T-cell (primary cell): ENCODE results near the gene FCHSD2. TPM values are rescaled to one million over a fixed set of nuclear protein-coding genes. Genes with fewer than 3 reads are reported as not detected.

Source experiments
- ATAC-seq, 4 experiments: fragments of 200-7000 bp in 3 of 4; fragments of 150-1000 bp in 1 of 4; cut with Tn5 transposase; replicated peaks in 1 of 4; 1 replicate in 3 of 4; 2 replicates in 1 of 4; pipeline ENCODE4 v1.10.0; 2021; ENCODE audit warnings: moderate library complexity in 3 of 4, mild to moderate bottlenecking in 2 of 4, moderate number of reproducible peaks in 1 of 4
- CTCF ChIA-PET, 2 donors: fragments of 300-600 bp; sonication (Branson Sonifier 250); formaldehyde crosslinking; loops; one replicate each; lab custom pipeline; 2022; ENCODE audit warnings: antibody characterized with exemption in 2 of 2; lab: Charles Lee
- POLR2A ChIA-PET, 2 donors: fragments of 300-600 bp; sonication (Branson Sonifier 250); formaldehyde crosslinking; loops; one replicate each; lab custom pipeline; 2022; ENCODE audit warnings: antibody characterized with exemption in 2 of 2; lab: Charles Lee
- DNase-seq, 35 experiments: peaks; one replicate each; pipeline versions ENCODE4 v3.0.0 to v3.0.0-alpha.2; 2013 to 2023
- H3K27ac ChIP-seq: one replicate; pipeline ENCODE4 v1.5.1; 2013; ENCODE audit warnings: low read length
- H3K27me3 ChIP-seq, 2 experiments: replicated peaks in 1 of 2; 1 replicate in 1 of 2; 2 replicates in 1 of 2; pipeline versions ENCODE4 v1.6.1 to v1.7.0; 2013; ENCODE audit warnings: low read length in 1 of 2, mixed read lengths in 1 of 2; ENCODE audit not compliant: control insufficient read depth in 2 of 2, insufficient read depth in 2 of 2; ENCODE audit errors: extremely low read depth in 1 of 2
- H3K36me3 ChIP-seq, 2 donors: 1 replicate in 1 of 2; 2 replicates in 1 of 2; pipeline versions ENCODE4 v1.6.1 to v1.7.0; 2013; ENCODE audit warnings: low read length in 1 of 2; ENCODE audit not compliant: control insufficient read depth in 2 of 2, insufficient read depth in 1 of 2; ENCODE audit errors: extremely low read depth in 1 of 2
- H3K4me1 ChIP-seq, 2 experiments: 1 replicate in 1 of 2; 2 replicates in 1 of 2; pipeline versions ENCODE4 v1.6.1 to v1.7.0; 2013; ENCODE audit warnings: low read length in 2 of 2, mixed read lengths in 1 of 2; ENCODE audit not compliant: insufficient read depth in 2 of 2, control insufficient read depth in 1 of 2; ENCODE audit errors: extremely low read depth in 1 of 2
- H3K4me3 ChIP-seq, 2 donors: 1 replicate in 1 of 2; 2 replicates in 1 of 2; pipeline versions ENCODE4 v1.5.1 to v1.7.0; 2013; ENCODE audit warnings: mild to moderate bottlenecking in 2 of 2, low read length in 1 of 2, moderate library complexity in 1 of 2; ENCODE audit not compliant: control insufficient read depth in 1 of 2; ENCODE audit errors: extremely low read depth in 1 of 2
- H3K9me3 ChIP-seq: 2 replicates; pipeline ENCODE4 v1.7.0; 2013
- H3K27ac Mint-ChIP-seq, 2 donors: one replicate each; pipeline ENCODE4 v1.8.0; 2020 to 2021; ENCODE audit warnings: mild to moderate bottlenecking in 2 of 2, mixed read lengths in 2 of 2
- H3K27me3 Mint-ChIP-seq, 2 donors: one replicate each; pipeline ENCODE4 v1.8.0; 2021 to 2022; ENCODE audit warnings: mixed read lengths in 2 of 2
- H3K36me3 Mint-ChIP-seq: one replicate; pipeline ENCODE4 v1.8.0; 2021; ENCODE audit warnings: mixed read lengths
- H3K4me1 Mint-ChIP-seq, 3 donors: one replicate each; pipeline ENCODE4 v1.8.0; 2020 to 2022; ENCODE audit warnings: mixed read lengths in 3 of 3, mild to moderate bottlenecking in 1 of 3
- H3K4me3 Mint-ChIP-seq, 3 donors: one replicate each; pipeline ENCODE4 v1.8.0; 2020 to 2022; ENCODE audit warnings: mild to moderate bottlenecking in 3 of 3, mixed read lengths in 3 of 3, moderate library complexity in 3 of 3
- H3K9me3 Mint-ChIP-seq, 3 donors: one replicate each; pipeline ENCODE4 v1.8.0; 2020 to 2022; ENCODE audit warnings: mixed read lengths in 3 of 3
- WGBS: methylation state at CpG from one replicate; pipeline ENCODE4 v1.1.5; 2013; ENCODE audit warnings: missing lambda C conversion rate; ENCODE audit not compliant: insufficient coverage; 5-methylcytosine and 5-hydroxymethylcytosine counted together
- total RNA-seq, 35 experiments: library from RNA in 6 of 35; stranded (reverse) in 6 of 35; fragments of 120-200 nt in 1 of 35; gene quantifications; one replicate each; pipeline versions ENCODE4 v1.2.1 to v1.2.4 and lab custom pipeline; 2013 to 2026

FCHSD2 gene
- total RNA-seq, 5 donors from 2014 or later (not counting 1 experiment from before 2014, with no cell fraction given), result 37.0 to 53.8 (median 46.3) TPM

DNA sequence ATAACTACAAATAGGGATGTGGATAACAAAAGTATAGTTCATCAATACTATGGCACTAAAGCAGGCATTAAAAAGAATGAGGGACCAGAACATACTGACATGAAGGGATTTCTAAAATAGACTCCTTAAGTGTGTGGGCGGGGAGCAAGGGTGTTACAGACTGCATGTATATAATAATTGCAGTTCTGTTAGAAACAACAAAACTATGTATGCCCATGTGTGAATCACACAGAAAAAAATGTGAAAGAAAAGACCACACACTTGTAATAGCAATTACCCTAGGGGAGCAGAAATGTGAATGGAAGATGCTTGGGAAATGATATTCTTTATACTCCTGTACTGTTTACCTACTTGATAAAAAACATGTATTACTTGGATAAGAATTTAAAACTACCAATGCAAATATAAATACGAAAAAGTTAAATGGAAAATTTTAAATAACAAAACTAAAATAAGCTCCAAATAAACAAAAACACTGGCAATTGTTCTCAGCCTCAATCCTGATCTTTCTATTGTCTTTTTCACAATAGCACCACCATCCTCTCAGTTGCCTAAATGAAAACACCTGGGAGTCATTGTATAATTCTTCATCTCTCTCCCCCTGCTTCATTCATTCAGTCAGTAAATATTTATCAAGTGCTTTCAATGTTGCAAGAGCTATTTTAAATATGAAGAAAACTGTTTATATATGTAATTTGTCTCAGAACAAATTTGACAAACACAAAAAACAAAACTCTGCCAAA is 129.8 kb downstream of the FCHSD2 start:
- Histone ChIP-seq H3K27me3 (no peaks in the 10 kb centered on the region), H3K36me3 (peaks cover 0 to 9% of the 10 kb centered on the region in 2 donors), H3K4me3 (no peak overlapping the region), H3K9me3 (peaks cover 3% of the 10 kb centered on the region), H3K4me1 (no peaks in the 10 kb centered on the region), H3K27ac (no peak overlapping the region)
- H3K27me3 Mint-ChIP-seq, result no peaks in the 10 kb centered on the region
- H3K27ac Mint-ChIP-seq, result no peak overlapping the region
- peaks cover 11 to 15% (median 13%) of the 10 kb centered on the region in 3 donors for H3K9me3 Mint-ChIP-seq
- ATAC-seq, result no peak
- WGBS, result no CpG with 5 or more reads among the region's 2 CpGs
- H3K36me3 Mint-ChIP-seq, result peaks cover 55% of the 10 kb centered on the region
- peaks cover 2 to 13% (median 5%) of the 10 kb centered on the region in 3 donors for H3K4me1 Mint-ChIP-seq
- POLR2A ChIA-PET, result no interaction called here
- H3K4me3 Mint-ChIP-seq, result no peak overlapping the region
- no peak for DNase-seq
- CTCF ChIA-PET, result no interaction called here

DNA sequence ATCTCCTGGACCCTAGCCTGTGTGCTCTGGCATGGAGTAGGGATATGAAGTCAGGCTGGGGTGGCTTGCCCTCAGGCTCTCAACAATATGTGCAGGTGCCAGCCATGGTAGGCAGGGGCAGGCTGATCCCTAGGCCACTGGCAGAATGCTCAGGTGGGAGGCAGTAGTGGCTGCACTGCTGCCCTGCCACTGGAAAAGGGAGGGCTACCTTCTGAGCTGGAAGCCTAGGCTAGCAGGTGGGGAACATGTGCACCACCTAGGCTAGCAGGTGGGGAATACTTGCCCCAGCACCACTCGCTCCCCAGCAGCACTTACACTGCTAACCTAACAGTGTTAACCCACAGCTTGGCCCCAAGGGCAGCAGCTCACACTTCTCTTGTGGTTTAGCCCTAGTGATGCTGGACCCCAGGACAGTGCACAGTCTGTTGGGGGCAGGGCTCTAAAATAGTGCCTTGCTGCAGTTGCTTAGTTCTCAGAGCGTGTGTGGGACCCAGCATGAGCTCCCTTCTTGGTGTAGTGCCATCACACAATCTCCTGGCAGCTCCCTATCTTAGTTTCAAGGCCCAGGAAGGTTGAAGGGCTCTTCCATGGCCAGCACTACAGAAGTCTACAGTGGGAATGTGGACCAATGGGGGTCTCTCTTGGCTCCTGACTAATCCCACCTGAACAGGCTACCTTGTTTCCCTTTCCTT is 130.8 kb downstream of the FCHSD2 start:
- H3K27me3 ChIP-seq, result no peaks in the 10 kb centered on the region
- H3K9me3 ChIP-seq, result peaks cover 3% of the 10 kb centered on the region
- peaks cover under 1 to 9% (median 9%) of the 10 kb centered on the region in 3 donors for H3K4me1 Mint-ChIP-seq
- peaks cover 56% of the 10 kb centered on the region for H3K36me3 Mint-ChIP-seq
- no peak overlapping the region for H3K27ac ChIP-seq
- no peak overlapping the region for H3K27ac Mint-ChIP-seq
- H3K9me3 Mint-ChIP-seq, result peaks cover 11 to 15% (median 13%) of the 10 kb centered on the region in 3 donors
- H3K27me3 Mint-ChIP-seq, result no peaks in the 10 kb centered on the region
- H3K4me3 ChIP-seq, result no peak overlapping the region
- ChIA-PET CTCF (no interaction called here), POLR2A (no interaction called here)
- DNase-seq (no peak), ATAC-seq (no peak)
- 86% methylated on average over 2 of the region's 2 CpGs for WGBS
- peaks cover 0 to 9% of the 10 kb centered on the region in 2 donors for H3K36me3 ChIP-seq
- no peak overlapping the region for H3K4me3 Mint-ChIP-seq
- no peaks in the 10 kb centered on the region for H3K4me1 ChIP-seq

DNA sequence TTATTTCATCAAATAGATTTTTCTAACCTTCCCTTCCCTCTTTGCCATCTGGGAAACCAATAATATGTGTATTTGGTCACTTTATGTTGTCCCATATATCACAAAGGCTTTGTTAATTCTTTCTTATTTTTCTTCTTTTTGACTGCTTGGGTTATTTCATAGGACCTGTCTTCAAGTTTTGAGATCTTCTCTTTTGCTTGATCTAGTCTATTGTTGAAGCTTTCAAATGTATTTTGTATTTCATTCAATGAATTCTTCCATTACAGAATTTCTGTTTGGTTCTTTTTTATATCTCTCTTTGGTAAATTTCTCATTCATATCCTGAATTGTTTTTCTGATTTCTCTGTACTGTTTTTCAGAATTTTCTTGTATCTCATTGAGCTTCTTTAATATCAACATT is 132.1 kb downstream of the FCHSD2 start:
- Mint-ChIP-seq H3K36me3 (peaks cover 63% of the 10 kb centered on the region), H3K4me1 (peaks cover 6 to 16% (median 13%) of the 10 kb centered on the region in 3 donors), H3K27ac (no peak overlapping the region), H3K4me3 (no peak overlapping the region), H3K27me3 (no peaks in the 10 kb centered on the region), H3K9me3 (peaks cover 11 to 15% (median 13%) of the 10 kb centered on the region in 3 donors)
- peaks cover 3% of the 10 kb centered on the region for H3K9me3 ChIP-seq
- CTCF ChIA-PET, result no interaction called here
- H3K27me3 ChIP-seq, result no peaks in the 10 kb centered on the region
- DNase-seq (no peak), ATAC-seq (no peak)
- POLR2A ChIA-PET, result no interaction called here
- H3K4me1 ChIP-seq, result no peaks in the 10 kb centered on the region
- H3K4me3 ChIP-seq, result no peak overlapping the region
- no peak overlapping the region for H3K27ac ChIP-seq
- H3K36me3 ChIP-seq, result peaks cover 0 to 9% of the 10 kb centered on the region in 2 donors

DNA sequence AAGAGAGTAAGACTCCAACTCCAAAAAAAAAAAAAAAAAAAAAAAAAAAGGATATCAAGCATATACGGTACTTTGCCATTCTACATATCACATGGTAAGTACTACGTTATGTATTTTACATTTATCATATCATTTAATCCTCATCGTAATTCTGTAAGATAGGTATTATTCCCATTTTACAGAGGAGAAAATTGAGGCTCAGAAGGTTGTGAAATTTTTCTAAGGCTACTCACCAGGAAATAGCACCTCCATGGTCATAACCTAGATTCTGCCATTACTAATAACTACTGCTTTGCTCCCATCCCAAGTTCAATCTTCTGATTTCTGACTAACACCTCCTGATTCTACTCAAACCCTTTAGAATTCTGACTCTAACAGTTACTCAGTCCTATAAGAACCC is 138.0 kb downstream of the FCHSD2 start:
- no peaks in the 10 kb centered on the region for H3K9me3 ChIP-seq
- no peak overlapping the region for H3K27ac ChIP-seq
- DNase-seq (no peak), ATAC-seq (no peak)
- H3K4me3 ChIP-seq, result no peak overlapping the region
- H3K9me3 Mint-ChIP-seq, result no peaks in the 10 kb centered on the region
- no peak overlapping the region for H3K4me3 Mint-ChIP-seq
- ChIA-PET CTCF (no interaction called here), POLR2A (no interaction called here)
- no peaks in the 10 kb centered on the region for H3K4me1 ChIP-seq
- peaks cover 44% of the 10 kb centered on the region for H3K36me3 Mint-ChIP-seq
- WGBS, result no CpG with 5 or more reads among the region's 3 CpGs
- H3K27ac Mint-ChIP-seq, result no peak overlapping the region
- H3K4me1 Mint-ChIP-seq, result peaks cover 12 to 34% (median 18%) of the 10 kb centered on the region in 3 donors
- H3K27me3 ChIP-seq, result no peaks in the 10 kb centered on the region
- no peaks in the 10 kb centered on the region for H3K27me3 Mint-ChIP-seq
- H3K36me3 ChIP-seq, result no peaks in the 10 kb centered on the region

DNA sequence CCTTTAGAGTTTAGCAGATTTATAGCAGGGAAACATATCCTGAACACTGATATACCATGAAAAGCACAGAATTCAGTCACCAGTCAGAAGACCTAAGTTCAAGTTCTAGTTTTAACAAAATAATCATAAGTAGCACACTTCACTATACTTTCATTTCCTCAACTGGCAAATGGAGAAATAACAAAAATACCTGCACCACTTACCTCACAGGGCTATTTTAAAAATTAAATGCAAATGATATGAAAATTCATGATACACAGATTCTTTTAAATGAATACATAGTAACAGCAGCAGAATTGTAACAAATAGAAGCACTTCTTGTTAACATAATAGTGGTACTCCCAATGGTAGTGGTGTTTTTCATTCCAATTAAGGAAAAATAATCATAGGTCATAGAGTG is 139.0 kb downstream of the FCHSD2 start:
- H3K27me3 Mint-ChIP-seq, result no peaks in the 10 kb centered on the region
- peaks cover 43% of the 10 kb centered on the region for H3K36me3 Mint-ChIP-seq
- no peaks in the 10 kb centered on the region for H3K4me1 ChIP-seq
- no peak overlapping the region for H3K27ac Mint-ChIP-seq
- H3K9me3 Mint-ChIP-seq, result no peaks in the 10 kb centered on the region
- H3K4me3 ChIP-seq, result no peak overlapping the region
- no peak for DNase-seq
- no peaks in the 10 kb centered on the region for H3K36me3 ChIP-seq
- ChIA-PET POLR2A (no interaction called here), CTCF (no interaction called here)
- peaks cover 12 to 33% (median 18%) of the 10 kb centered on the region in 3 donors for H3K4me1 Mint-ChIP-seq
- H3K27me3 ChIP-seq, result no peaks in the 10 kb centered on the region
- H3K27ac ChIP-seq, result no peak overlapping the region
- ATAC-seq, result no peak
- H3K4me3 Mint-ChIP-seq, result no peak overlapping the region
- H3K9me3 ChIP-seq, result no peaks in the 10 kb centered on the region

DNA sequence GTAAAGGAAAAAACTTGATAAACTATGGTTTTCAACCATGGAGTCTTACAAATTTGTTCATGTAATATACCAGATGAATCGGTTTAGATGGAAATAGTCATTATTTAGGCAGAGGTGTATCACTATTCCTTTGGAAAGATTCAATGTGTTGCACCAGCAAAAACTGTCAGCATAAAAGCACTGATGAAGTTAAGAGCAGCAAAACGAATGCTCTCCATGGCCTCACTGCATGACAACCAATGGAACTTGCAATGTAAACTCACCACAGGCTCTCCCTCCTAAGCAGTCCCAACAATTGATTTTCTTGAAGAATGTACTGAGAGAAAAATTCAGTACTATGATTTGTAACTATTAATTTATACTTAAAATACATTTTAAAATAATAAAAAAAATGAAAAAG is 139.9 kb downstream of the FCHSD2 start:
- Mint-ChIP-seq H3K27ac (no peak overlapping the region), H3K27me3 (no peaks in the 10 kb centered on the region), H3K4me3 (no peak overlapping the region), H3K4me1 (peaks cover 14 to 34% (median 18%) of the 10 kb centered on the region in 3 donors), H3K9me3 (no peaks in the 10 kb centered on the region), H3K36me3 (peaks cover 38% of the 10 kb centered on the region)
- DNase-seq (no peak), ATAC-seq (no peak)
- no peaks in the 10 kb centered on the region for H3K4me1 ChIP-seq
- H3K4me3 ChIP-seq, result no peak overlapping the region
- H3K36me3 ChIP-seq, result no peaks in the 10 kb centered on the region
- H3K9me3 ChIP-seq, result no peaks in the 10 kb centered on the region
- no CpG with 5 or more reads among the region's 2 CpGs for WGBS
- H3K27me3 ChIP-seq, result no peaks in the 10 kb centered on the region
- H3K27ac ChIP-seq, result no peak overlapping the region
- ChIA-PET CTCF (no interaction called here), POLR2A (no interaction called here)
